GM10248 (cell line): ENCODE results near the gene DPP10.

Experiments
- CTCF ChIA-PET: fragments of 300-600 bp; sonication (Branson Sonifier 250); formaldehyde crosslinking; extraction: SDS; loops from one replicate; lab custom pipeline; 2021; ENCODE audit warnings: antibody characterized with exemption; lab: Yijun Ruan, JAX
- POLR2A ChIA-PET: fragments of 350-650 bp; sonication (Branson Sonifier 250); formaldehyde crosslinking; extraction: SDS; loops from one replicate; lab custom pipeline; 2020; ENCODE audit warnings: antibody characterized with exemption; lab: Yijun Ruan, JAX
- DNase-seq: peaks from one replicate; pipeline ENCODE4 v3.0.0; 2012; ENCODE audit errors: extremely low spot score
- CTCF ChIP-seq: IDR thresholded peaks from 2 replicates; pipeline ENCODE4 v1.5.1; 2012; ENCODE audit warnings: mild to moderate bottlenecking, low read depth; ENCODE audit errors: extremely low read depth, missing control alignments, control extremely low read depth

The DPP10 gene

GRCh38 chr2:114843963-114844362 lies 401.5 kb downstream of the DPP10 start:
- TF ChIP-seq CTCF: no peak
- POLR2A ChIA-PET: no interaction called here

GRCh38 chr2:114857196-114857595 lies 414.8 kb downstream of the DPP10 start:
- TF ChIP-seq CTCF: no peak

More at GRCh38 chr2:114843963-114844362, 401.5 kb downstream of the DPP10 start:
- CTCF ChIA-PET: interaction anchor here (1.3 kb wide), 1 partner anchor 9 kb away, joined by 3 read pairs; no protein-coding TSS in a partner anchor
- no peak for DNase-seq

GRCh38 chr2:114859726-114860510 lies 417.5 kb downstream of the DPP10 start:
- no peak for TF ChIP-seq CTCF
- ChIA-PET CTCF (no interaction called here), POLR2A (no interaction called here)
- DNase-seq: no peak

More at GRCh38 chr2:114857196-114857595, 414.8 kb downstream of the DPP10 start:
- no peak for DNase-seq
- ChIA-PET CTCF (no interaction called here), POLR2A (no interaction called here)

GRCh38 chr2:114862243-114862642 lies 419.8 kb downstream of the DPP10 start:
- CTCF ChIA-PET: interaction anchor here (1.0 kb wide), 1 partner anchor 9 kb away, joined by 4 read pairs; no protein-coding TSS in a partner anchor
- POLR2A ChIA-PET: no interaction called here
- DNase-seq: no peak

GRCh38 chr2:114864901-114865300 lies 422.5 kb downstream of the DPP10 start:
- ChIA-PET CTCF (no interaction called here), POLR2A (no interaction called here)
- TF ChIP-seq CTCF: no peak
- no peak for DNase-seq

More at GRCh38 chr2:114862243-114862642, 419.8 kb downstream of the DPP10 start:
- TF ChIP-seq CTCF: no peak

GRCh38 chr2:114880046-114880445 lies 437.6 kb downstream of the DPP10 start:
- ChIA-PET CTCF (interaction anchor here (1.1 to 1.9 kb wide), 2 partner anchors 13 kb away, joined by 3 to 4 read pairs; no protein-coding TSS in a partner anchor), POLR2A (no interaction called here)
- TF ChIP-seq CTCF: no peak
- no peak for DNase-seq
